H1 (cell line): ENCODE measurements around the gene BHMT2. TPM values are rescaled to one million over a fixed set of nuclear protein-coding genes. Genes with fewer than 3 reads are reported as not detected.

Experiments
- CTCF ChIA-PET: fragments of 300-600 bp; sonication (Branson Sonifier 250); formaldehyde crosslinking; loops from one replicate; lab custom pipeline; 2021; ENCODE audit not compliant: partially characterized antibody; lab: Charles Lee
- POLR2A ChIA-PET: fragments of 300-600 bp; sonication (Branson Sonifier 250); formaldehyde crosslinking; loops from one replicate; lab custom pipeline; 2021; ENCODE audit warnings: inconsistent platforms; ENCODE audit not compliant: partially characterized antibody; lab: Charles Lee
- DNase-seq, 2 experiments: peaks; one replicate each; pipeline versions ENCODE4 v3.0.0 to v3.0.0-alpha.2; 2010 to 2022; ENCODE audit warnings: low spot score in 2 of 2, low read depth in 1 of 2, mixed read lengths in 1 of 2
- FAIRE-seq: peaks from 2 replicates; lab custom pipeline; 2011; peaks lifted over from hg19 to GRCh38; lab: Jason Lieb, UNC
- H2AFZ ChIP-seq: 2 replicates; pipeline ENCODE4 v1.8.1; 2012; ENCODE audit warnings: low read length, inconsistent platforms
- H2AK5ac ChIP-seq: 2 replicates; pipeline ENCODE4 v1.6.1; 2013; ENCODE audit warnings: low read depth, low read length
- H2BK120ac ChIP-seq: replicated peaks from 2 replicates; pipeline ENCODE3; 2013; ENCODE audit warnings: low read depth, low read length, inconsistent platforms
- H2BK12ac ChIP-seq: 2 replicates; pipeline ENCODE4 v1.6.1; 2013; ENCODE audit warnings: low read depth, low read length
- H2BK15ac ChIP-seq: 2 replicates; pipeline ENCODE4 v1.6.1; 2013; ENCODE audit warnings: low read length
- H2BK20ac ChIP-seq: 2 replicates; pipeline ENCODE4 v1.6.1; 2013; ENCODE audit warnings: low read length
- H2BK5ac ChIP-seq: 2 replicates; pipeline ENCODE4 v1.6.1; 2013; ENCODE audit warnings: low read depth, low read length
- H3K14ac ChIP-seq: 2 replicates; pipeline ENCODE4 v1.6.1; 2013; ENCODE audit warnings: inconsistent platforms; ENCODE audit not compliant: insufficient read length
- H3K18ac ChIP-seq: 2 replicates; pipeline ENCODE4 v1.6.1; 2013; ENCODE audit warnings: low read length; ENCODE audit errors: extremely low read depth
- H3K23ac ChIP-seq: 2 replicates; pipeline ENCODE4 v1.6.1; 2013; ENCODE audit warnings: inconsistent platforms; ENCODE audit not compliant: insufficient read length
- H3K23me2 ChIP-seq: 2 replicates; pipeline ENCODE4 v1.6.1; 2013; ENCODE audit warnings: low read depth, low read length
- H3K27ac ChIP-seq: 2 replicates; pipeline ENCODE4 v1.6.1; 2011; ENCODE audit warnings: low read depth, low read length, inconsistent platforms
- H3K27me3 ChIP-seq, 4 experiments: replicated peaks in 1 of 4; 1 replicate in 1 of 4; 2 replicates in 3 of 4; pipeline versions ENCODE4 v1.6.1 to v1.8.1; 2011 to 2013; ENCODE audit warnings: low read length in 3 of 4, mild to moderate bottlenecking in 3 of 4, inconsistent platforms in 2 of 4, mixed read lengths in 2 of 4, moderate library complexity in 1 of 4; ENCODE audit not compliant: control insufficient read depth in 3 of 4, insufficient read depth in 3 of 4; ENCODE audit errors: extremely low read depth in 1 of 4
- H3K36me3 ChIP-seq, 4 experiments: 2 replicates each; pipeline versions ENCODE4 v1.6.1 to v1.8.1; 2011 to 2013; ENCODE audit warnings: mild to moderate bottlenecking in 4 of 4, low read length in 3 of 4, moderate library complexity in 2 of 4, control low read depth in 1 of 4, inconsistent platforms in 1 of 4; ENCODE audit not compliant: insufficient read depth in 4 of 4, control insufficient read depth in 2 of 4
- H3K4ac ChIP-seq: replicated peaks from 2 replicates; pipeline ENCODE3; 2013; ENCODE audit warnings: low read length, low read depth, mixed read lengths, inconsistent platforms; ENCODE audit not compliant: insufficient read length
- H3K4me1 ChIP-seq, 4 experiments: replicated peaks in 1 of 4; 1 replicate in 1 of 4; 2 replicates in 3 of 4; pipeline versions ENCODE4 v1.6.1 to v1.8.1; 2011 to 2013; ENCODE audit warnings: low read length in 3 of 4, inconsistent platforms in 2 of 4, mixed read lengths in 1 of 4; ENCODE audit not compliant: insufficient read depth in 4 of 4, control insufficient read depth in 3 of 4
- H3K4me2 ChIP-seq, 2 experiments: 2 replicates each; pipeline versions ENCODE4 v1.6.1 to v1.8.1; 2011 to 2013; ENCODE audit warnings: low read depth in 2 of 2, low read length in 2 of 2, control low read depth in 1 of 2, inconsistent platforms in 1 of 2, mild to moderate bottlenecking in 1 of 2; ENCODE audit not compliant: insufficient read depth in 1 of 2
- H3K4me3 ChIP-seq, 4 experiments: fragments of 200-600, 300-600 bp in 1 of 4; sonication (generic), shearing (Covaris generic), sonication (Bioruptor Twin) in 1 of 4; 2 replicates each; pipeline versions ENCODE4 v1.5.1 to v1.8.1; 2011 to 2016; ENCODE audit warnings: low read length in 4 of 4, low read depth in 3 of 4, control low read depth in 2 of 4, inconsistent platforms in 2 of 4, mild to moderate bottlenecking in 2 of 4, mixed read lengths in 1 of 4, moderate library complexity in 1 of 4; ENCODE audit not compliant: insufficient read depth in 2 of 4; ENCODE audit errors: extremely low read depth in 1 of 4
- H3K56ac ChIP-seq: replicated peaks from 2 replicates; pipeline ENCODE3; 2013; ENCODE audit warnings: low read depth, mild to moderate bottlenecking, mixed read lengths, low read length, inconsistent platforms; ENCODE audit not compliant: insufficient read length
- H3K79me1 ChIP-seq: 2 replicates; pipeline ENCODE4 v1.6.1; 2013; ENCODE audit warnings: low read depth, low read length, control low read depth
- H3K79me2 ChIP-seq, 2 experiments: 2 replicates each; pipeline versions ENCODE4 v1.6.1 to v1.8.1; 2012 to 2013; ENCODE audit warnings: low read length in 2 of 2, mild to moderate bottlenecking in 2 of 2, inconsistent platforms in 1 of 2; ENCODE audit not compliant: insufficient read depth in 2 of 2, control insufficient read depth in 1 of 2
- H3K9ac ChIP-seq, 4 experiments: replicated peaks in 1 of 4; 1 replicate in 1 of 4; 2 replicates in 3 of 4; pipeline versions ENCODE4 v1.6.1 to v1.8.1; 2011 to 2013; ENCODE audit warnings: low read depth in 3 of 4, low read length in 3 of 4, control low read depth in 2 of 4, mild to moderate bottlenecking in 2 of 4, moderate library complexity in 2 of 4, inconsistent platforms in 1 of 4; ENCODE audit errors: extremely low read depth in 1 of 4
- H3K9me3 ChIP-seq, 2 experiments: 2 replicates each; pipeline versions ENCODE4 v1.6.1 to v1.8.1; 2012 to 2013; ENCODE audit warnings: mild to moderate bottlenecking in 2 of 2, moderate library complexity in 2 of 2, control low read depth in 1 of 2, inconsistent platforms in 1 of 2, low read depth in 1 of 2, low read length in 1 of 2, mixed read lengths in 1 of 2; ENCODE audit not compliant: insufficient read depth in 2 of 2
- H4K20me1 ChIP-seq, 2 experiments: replicated peaks in 1 of 2; 2 replicates each; pipeline versions ENCODE3 to v1.8.1; 2011 to 2013; ENCODE audit warnings: inconsistent platforms in 2 of 2, low read length in 2 of 2, mild to moderate bottlenecking in 1 of 2; ENCODE audit not compliant: insufficient read depth in 2 of 2, control insufficient read depth in 1 of 2
- H4K5ac ChIP-seq: 2 replicates; pipeline ENCODE4 v1.6.1; 2013; ENCODE audit warnings: low read length, low read depth, mixed read lengths, inconsistent platforms; ENCODE audit not compliant: insufficient read length
- H4K8ac ChIP-seq: 2 replicates; pipeline ENCODE4 v1.8.0; 2013; ENCODE audit warnings: mild to moderate bottlenecking, moderate library complexity, low read length, inconsistent platforms; ENCODE audit not compliant: insufficient read depth; ENCODE audit errors: extremely low read depth
- H4K91ac ChIP-seq: replicated peaks from 2 replicates; pipeline ENCODE3; 2013; ENCODE audit warnings: low read length, mixed read lengths, inconsistent platforms; ENCODE audit not compliant: insufficient read length
- HDAC2 ChIP-seq, 2 experiments: fragments of 300-600 bp in 1 of 2; sonication (generic) in 1 of 2; IDR thresholded peaks; 2 replicates each; pipeline ENCODE4 v1.6.1; 2011 to 2012; ENCODE audit warnings: low read depth in 2 of 2, low read length in 2 of 2, mild to moderate bottlenecking in 2 of 2, moderate library complexity in 2 of 2, borderline replicate concordance in 1 of 2, inconsistent platforms in 1 of 2
- RFX5 ChIP-seq: IDR thresholded peaks from 2 replicates; pipeline ENCODE4 v1.6.1; 2011; ENCODE audit warnings: low read depth, low read length, improper control_type of control experiment, borderline replicate concordance
- WGBS, 2 experiments: shearing (Covaris generic) in 1 of 2; methylation state at CpG; one replicate each; pipeline versions ENCODE4 v1.1.6 to v1.1.7; 2013 to 2015; ENCODE audit warnings: low lambda C conversion rate in 2 of 2, mixed read lengths in 2 of 2, inconsistent platforms in 1 of 2, low coverage in 1 of 2, missing lambda C conversion rate in 1 of 2; ENCODE audit not compliant: insufficient replicate concordance in 2 of 2, insufficient coverage in 1 of 2, insufficient read length in 1 of 2; ENCODE audit errors: extremely low coverage in 1 of 2, missing lambda C conversion rate in 1 of 2; 5-methylcytosine and 5-hydroxymethylcytosine counted together
- polyA plus RNA-seq, 7 experiments: library from polyadenylated mRNA; depleted of rRNA in 3 of 7; stranded (reverse) in 5 of 7; unstranded in 2 of 7; fragments of >200 nt in 5 of 7; fragments of 200-250 nt in 2 of 7; gene quantifications; 1 replicate in 5 of 7; 2 replicates in 1 of 7; 4 replicates in 1 of 7; pipeline versions ENCODE4 v1.2.1 to v1.2.3, GENCODE V29; 2011 to 2013; ENCODE audit warnings: missing spikeins in 2 of 7, mixed read lengths in 2 of 7
- total RNA-seq: library from RNA; stranded (reverse); fragmentation: NEBNext Ultra II Directional; extraction: Animal tissue kit (Norgen Biotek cat#: 25700); gene quantifications from 2 replicates; pipeline ENCODE4 v1.2.1, GENCODE V29; 2021

BHMT2 gene
- total and polyA plus RNA-seq, 2 of the 8 experiments (the other 6 are each of a cell fraction or from before 2014, with no cell fraction given): 0.11 TPM; not detected in 1

- no peak overlapping the region for H4K5ac ChIP-seq
- H2BK120ac ChIP-seq: no peak overlapping the region
- no peak overlapping the region for H3K23ac ChIP-seq
- no peak overlapping the region for H4K91ac ChIP-seq
- no peaks in the 10 kb centered on the region for H3K79me2 ChIP-seq
- no peak overlapping the region for H2BK15ac ChIP-seq
- no peak for FAIRE-seq
- no peak overlapping the region for H3K4me3 ChIP-seq
- H2BK12ac ChIP-seq: no peak overlapping the region
- H4K20me1 ChIP-seq: no peaks in the 10 kb centered on the region
- no peak for DNase-seq
- H2AK5ac ChIP-seq: no peak overlapping the region
- no peak overlapping the region for H3K56ac ChIP-seq
- H2BK20ac ChIP-seq: no peak overlapping the region
- no peak overlapping the region for H3K4me2 ChIP-seq
- no peak overlapping the region for H3K14ac ChIP-seq
- H4K8ac ChIP-seq: no peak overlapping the region
- no peak overlapping the region for H2BK5ac ChIP-seq
- H3K18ac ChIP-seq: no peak overlapping the region
- H3K27ac ChIP-seq: no peak overlapping the region
- no peaks in the 10 kb centered on the region for H3K27me3 ChIP-seq
- 92% methylated on average over 11 of the region's 11 CpGs; no CpG with 5 or more reads in 1 of the 2 experiments for WGBS, 2 experiments
- H3K36me3 ChIP-seq: no peaks in the 10 kb centered on the region
- H3K9ac ChIP-seq: no peak overlapping the region
- no peak overlapping the region for H2AFZ ChIP-seq
- no peaks in the 10 kb centered on the region for H3K9me3 ChIP-seq
- POLR2A ChIA-PET: no interaction called here
- no peaks in the 10 kb centered on the region for H3K4me1 ChIP-seq
- no peak overlapping the region for H3K4ac ChIP-seq
- CTCF ChIA-PET: interaction anchor here (1.0 to 13.1 kb wide), 5 partner anchors 11 to 1053 kb away, joined by 3 to 243 read pairs (median 7); no protein-coding TSS in a partner anchor
- no peaks in the 10 kb centered on the region for H3K79me1 ChIP-seq
- TF ChIP-seq RFX5 (no peak), HDAC2 (IDR thresholded peaks at IDR 0.05; ENCODE audit: borderline replicate concordance in 1 of 2, low read depth in 2 of 2, low read length in 2 of 2) (no peak)
- H3K23me2 ChIP-seq: no peaks in the 10 kb centered on the region
Observed at GRCh38 chr5:79030663-79031484, 38.7 kb upstream of the BHMT2 start.
